OCI-LY1 (cell line): ENCODE measurements around the gene HSDL1.

Experiments
- EZH2 ChIP-seq: fragments of 200-600 bp; sonication (generic), shearing (Covaris generic); IDR thresholded peaks from 2 replicates; pipeline ENCODE4 v1.8.0; 2017; ENCODE audit warnings: borderline replicate concordance, mixed run types, mild to moderate bottlenecking, antibody characterized with exemption, low read length, moderate library complexity, mixed read lengths
- TF ChIP-seq, protein P1 (sequence below): fragments of 200-600 bp; sonication (generic), shearing (Covaris generic); IDR thresholded peaks from 2 replicates; pipeline ENCODE4 v1.5.1; 2017; ENCODE audit warnings: mild to moderate bottlenecking, antibody characterized with exemption, low read length, moderate library complexity, mixed read lengths

DNA sequence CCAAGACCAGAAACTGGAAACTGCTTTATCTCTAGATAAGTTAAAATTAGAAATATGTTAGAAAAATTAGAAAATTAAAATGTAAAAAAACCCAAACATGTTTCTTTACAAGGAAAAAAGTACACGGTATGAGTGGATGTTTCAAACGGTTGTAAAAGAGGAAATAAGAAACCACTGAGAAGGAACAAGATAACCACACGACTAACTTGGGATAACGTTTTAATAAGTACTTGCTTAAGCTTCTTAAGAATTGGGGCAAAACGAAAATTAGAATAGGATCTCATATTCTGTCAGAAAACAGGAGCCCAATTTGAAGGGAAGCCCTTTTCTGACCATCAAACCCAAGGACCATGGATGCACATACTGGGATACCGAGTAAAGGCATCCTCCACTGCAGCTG, 59.2 kb downstream of the HSDL1 start:
- TF ChIP-seq, protein P1, sequence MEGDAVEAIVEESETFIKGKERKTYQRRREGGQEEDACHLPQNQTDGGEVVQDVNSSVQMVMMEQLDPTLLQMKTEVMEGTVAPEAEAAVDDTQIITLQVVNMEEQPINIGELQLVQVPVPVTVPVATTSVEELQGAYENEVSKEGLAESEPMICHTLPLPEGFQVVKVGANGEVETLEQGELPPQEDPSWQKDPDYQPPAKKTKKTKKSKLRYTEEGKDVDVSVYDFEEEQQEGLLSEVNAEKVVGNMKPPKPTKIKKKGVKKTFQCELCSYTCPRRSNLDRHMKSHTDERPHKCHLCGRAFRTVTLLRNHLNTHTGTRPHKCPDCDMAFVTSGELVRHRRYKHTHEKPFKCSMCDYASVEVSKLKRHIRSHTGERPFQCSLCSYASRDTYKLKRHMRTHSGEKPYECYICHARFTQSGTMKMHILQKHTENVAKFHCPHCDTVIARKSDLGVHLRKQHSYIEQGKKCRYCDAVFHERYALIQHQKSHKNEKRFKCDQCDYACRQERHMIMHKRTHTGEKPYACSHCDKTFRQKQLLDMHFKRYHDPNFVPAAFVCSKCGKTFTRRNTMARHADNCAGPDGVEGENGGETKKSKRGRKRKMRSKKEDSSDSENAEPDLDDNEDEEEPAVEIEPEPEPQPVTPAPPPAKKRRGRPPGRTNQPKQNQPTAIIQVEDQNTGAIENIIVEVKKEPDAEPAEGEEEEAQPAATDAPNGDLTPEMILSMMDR: no peak
- TF ChIP-seq EZH2: no peak
